Body of pancreas (tissue), 4 donors: ENCODE data around the gene ABR.

Experiments used
- POLR2A ChIP-seq, 3 donors: fragments of 450-650 bp; IDR thresholded peaks; one replicate each; pipeline ENCODE4 v1.6.1; 2016; ENCODE audit warnings: antibody characterized with exemption in 3 of 3, mild to moderate bottlenecking in 2 of 3
- TF ChIP-seq, protein P1 (sequence below), 7 experiments: fragments of 450-650 bp in 4 of 7; fragments of 200-600 bp in 3 of 7; sonication (generic) in 3 of 7; IDR thresholded peaks; one replicate each; pipeline ENCODE4 v1.5.1; 2016 to 2019; ENCODE audit warnings: antibody characterized with exemption in 7 of 7

DNA sequence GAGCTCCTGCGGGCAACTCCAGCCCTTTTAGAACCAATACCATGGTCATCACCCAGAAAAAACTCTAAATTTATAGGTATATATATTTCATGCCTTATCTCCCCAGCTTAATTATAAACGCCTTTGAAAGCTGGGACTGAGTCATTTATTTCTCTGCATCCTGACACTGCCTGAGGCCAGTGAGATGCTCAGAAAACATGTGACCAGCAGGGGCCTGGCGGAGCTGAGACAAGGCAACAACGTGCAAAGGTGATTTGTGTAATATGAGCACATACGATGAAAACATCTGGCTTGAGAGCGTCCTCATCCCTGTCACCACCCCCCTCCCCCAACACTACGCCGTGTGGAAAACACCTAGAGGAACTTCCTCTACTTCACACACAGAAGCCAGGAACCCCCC lies 222.9 kb downstream of the ABR start:
- TF ChIP-seq, protein P1, sequence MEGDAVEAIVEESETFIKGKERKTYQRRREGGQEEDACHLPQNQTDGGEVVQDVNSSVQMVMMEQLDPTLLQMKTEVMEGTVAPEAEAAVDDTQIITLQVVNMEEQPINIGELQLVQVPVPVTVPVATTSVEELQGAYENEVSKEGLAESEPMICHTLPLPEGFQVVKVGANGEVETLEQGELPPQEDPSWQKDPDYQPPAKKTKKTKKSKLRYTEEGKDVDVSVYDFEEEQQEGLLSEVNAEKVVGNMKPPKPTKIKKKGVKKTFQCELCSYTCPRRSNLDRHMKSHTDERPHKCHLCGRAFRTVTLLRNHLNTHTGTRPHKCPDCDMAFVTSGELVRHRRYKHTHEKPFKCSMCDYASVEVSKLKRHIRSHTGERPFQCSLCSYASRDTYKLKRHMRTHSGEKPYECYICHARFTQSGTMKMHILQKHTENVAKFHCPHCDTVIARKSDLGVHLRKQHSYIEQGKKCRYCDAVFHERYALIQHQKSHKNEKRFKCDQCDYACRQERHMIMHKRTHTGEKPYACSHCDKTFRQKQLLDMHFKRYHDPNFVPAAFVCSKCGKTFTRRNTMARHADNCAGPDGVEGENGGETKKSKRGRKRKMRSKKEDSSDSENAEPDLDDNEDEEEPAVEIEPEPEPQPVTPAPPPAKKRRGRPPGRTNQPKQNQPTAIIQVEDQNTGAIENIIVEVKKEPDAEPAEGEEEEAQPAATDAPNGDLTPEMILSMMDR (IDR thresholded peaks at IDR 0.05) = no peak
- no peak for TF ChIP-seq POLR2A (IDR thresholded peaks at IDR 0.05)
